Measurements from ENCODE around the gene TMEM63C. TPM values are rescaled to one million over a fixed set of nuclear protein-coding genes. Genes with fewer than 3 reads are reported as not detected.

The TMEM63C gene
- total RNA-seq, 1 donor from 2014 or later, result 39.9 TPM

- TF ChIP-seq CTCF (IDR thresholded peaks at IDR 0.05; ENCODE audit: partially characterized antibody, unreplicated experiment), result no peak
- Mint-ChIP-seq H3K27me3 (ENCODE audit: unreplicated experiment) (peaks cover 21% of the 10 kb centered on the region), H3K27ac (ENCODE audit: unreplicated experiment) (no peak overlapping the region), H3K36me3 (ENCODE audit: unreplicated experiment) (peaks cover 4% of the 10 kb centered on the region), H3K9me3 (ENCODE audit: unreplicated experiment) (peaks cover 21% of the 10 kb centered on the region), H3K4me1 (ENCODE audit: low read depth, unreplicated experiment) (peaks cover 34% of the 10 kb centered on the region), H3K4me3 (ENCODE audit: unreplicated experiment) (no peak overlapping the region)
- no peak for DNase-seq
Observed at GRCh38 chr14:77219591-77219990, 38.0 kb downstream of the TMEM63C start.

GRCh38 chr14:77220246-77221017 lies 38.8 kb downstream of the TMEM63C start:
- no peaks in the 10 kb centered on the region for H3K36me3 Mint-ChIP-seq (ENCODE audit: unreplicated experiment)
- no peak overlapping the region for H3K27ac Mint-ChIP-seq (ENCODE audit: unreplicated experiment)
- no peak overlapping the region for H3K4me3 Mint-ChIP-seq (ENCODE audit: unreplicated experiment)
- DNase-seq, result no peak
- no peak for TF ChIP-seq CTCF (IDR thresholded peaks at IDR 0.05; ENCODE audit: partially characterized antibody, unreplicated experiment)
- H3K4me1 Mint-ChIP-seq (ENCODE audit: low read depth, unreplicated experiment), result peaks cover 30% of the 10 kb centered on the region
- peaks cover 17% of the 10 kb centered on the region for H3K27me3 Mint-ChIP-seq (ENCODE audit: unreplicated experiment)
- H3K9me3 Mint-ChIP-seq (ENCODE audit: unreplicated experiment), result peaks cover 18% of the 10 kb centered on the region

- Mint-ChIP-seq H3K4me1 (ENCODE audit: low read depth, unreplicated experiment) (peaks cover 34% of the 10 kb centered on the region), H3K36me3 (ENCODE audit: unreplicated experiment) (peaks cover 5% of the 10 kb centered on the region), H3K27ac (ENCODE audit: unreplicated experiment) (no peak overlapping the region), H3K4me3 (ENCODE audit: unreplicated experiment) (no peak overlapping the region), H3K9me3 (ENCODE audit: unreplicated experiment) (peaks cover 18% of the 10 kb centered on the region), H3K27me3 (ENCODE audit: unreplicated experiment) (peaks cover 19% of the 10 kb centered on the region)
- no peak for TF ChIP-seq CTCF (IDR thresholded peaks at IDR 0.05; ENCODE audit: partially characterized antibody, unreplicated experiment)
- no peak for DNase-seq
Observed at GRCh38 chr14:77221241-77221871, 39.8 kb downstream of the TMEM63C start.

GRCh38 chr14:77222546-77223225 lies 41.1 kb downstream of the TMEM63C start:
- TF ChIP-seq CTCF (IDR thresholded peaks at IDR 0.05; ENCODE audit: partially characterized antibody, unreplicated experiment), result no peak
- H3K4me3 Mint-ChIP-seq (ENCODE audit: unreplicated experiment), result peak overlapping the region; percentile 5
- H3K27ac Mint-ChIP-seq (ENCODE audit: unreplicated experiment), result peak overlapping the region; percentile 71
- DNase-seq, result no peak
- H3K36me3 Mint-ChIP-seq (ENCODE audit: unreplicated experiment), result peaks cover 5% of the 10 kb centered on the region
- H3K27me3 Mint-ChIP-seq (ENCODE audit: unreplicated experiment), result peaks cover 17% of the 10 kb centered on the region
- H3K9me3 Mint-ChIP-seq (ENCODE audit: unreplicated experiment), result peaks cover 17% of the 10 kb centered on the region
- peaks cover 35% of the 10 kb centered on the region for H3K4me1 Mint-ChIP-seq (ENCODE audit: low read depth, unreplicated experiment)

Measured in glutamatergic neuron (in vitro differentiated cells).